ENCODE data around the gene GP2.

The GP2 gene

GRCh38 chr16:20308266-20308665 is 19.0 kb downstream of the GP2 start:
- Histone ChIP-seq H3K4me1 (ENCODE audit: control insufficient read depth, insufficient read depth, low read length, poor library complexity, severe bottlenecking) (no peaks in the 10 kb centered on the region), H3K36me3 (ENCODE audit: control insufficient read depth, insufficient read depth, low read length) (no peaks in the 10 kb centered on the region), H3K9me3 (ENCODE audit: control insufficient read depth, low read length) (no peaks in the 10 kb centered on the region), H3K4me3 (ENCODE audit: extremely low read depth, insufficient read depth, low read length, poor library complexity, severe bottlenecking) (no peak overlapping the region), H3K27ac (ENCODE audit: low read depth, low read length, severe bottlenecking) (no peak overlapping the region)
- 73 to 96% methylated on average over 3 to 4 of the region's 4 CpGs for WGBS, 2 experiments (ENCODE audit: insufficient coverage in 2 of 2)

GRCh38 chr16:20307791-20308190 is 19.5 kb downstream of the GP2 start:
- WGBS, 2 experiments (ENCODE audit: insufficient coverage in 2 of 2): 89 to 95% methylated on average over 5 of the region's 7 CpGs
- Histone ChIP-seq H3K36me3 (ENCODE audit: control insufficient read depth, insufficient read depth, low read length) (no peaks in the 10 kb centered on the region), H3K9me3 (ENCODE audit: control insufficient read depth, low read length) (no peaks in the 10 kb centered on the region), H3K4me3 (ENCODE audit: extremely low read depth, insufficient read depth, low read length, poor library complexity, severe bottlenecking) (no peak overlapping the region), H3K4me1 (ENCODE audit: control insufficient read depth, insufficient read depth, low read length, poor library complexity, severe bottlenecking) (no peaks in the 10 kb centered on the region), H3K27ac (ENCODE audit: low read depth, low read length, severe bottlenecking) (no peak overlapping the region)

DNA sequence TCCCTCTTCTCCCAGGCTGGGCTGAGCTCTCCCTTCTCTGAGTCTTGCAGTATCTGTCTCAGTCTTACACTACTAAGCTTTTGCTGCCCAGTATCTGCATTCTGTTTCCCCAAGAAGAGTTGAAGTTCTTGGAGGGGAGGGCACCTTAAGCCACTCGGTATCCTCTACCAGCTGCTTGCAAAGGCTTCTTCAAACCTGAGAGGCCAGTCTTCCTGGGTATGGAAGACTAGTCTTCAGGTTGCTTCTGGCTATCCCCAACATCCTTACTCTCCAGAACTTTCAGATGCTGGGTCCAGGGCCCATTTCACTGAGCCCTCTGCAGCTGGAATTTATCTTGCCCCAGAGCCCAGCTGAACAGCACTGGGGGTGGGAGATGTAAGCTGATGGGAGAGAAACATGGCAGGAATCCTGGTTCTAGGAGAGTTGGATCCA is 20.1 kb downstream of the GP2 start:
- Histone ChIP-seq H3K9me3 (ENCODE audit: control insufficient read depth, low read length) (no peaks in the 10 kb centered on the region), H3K4me3 (ENCODE audit: extremely low read depth, insufficient read depth, low read length, poor library complexity, severe bottlenecking) (no peak overlapping the region), H3K36me3 (ENCODE audit: control insufficient read depth, insufficient read depth, low read length) (no peaks in the 10 kb centered on the region), H3K27ac (ENCODE audit: low read depth, low read length, severe bottlenecking) (no peak overlapping the region), H3K4me1 (ENCODE audit: control insufficient read depth, insufficient read depth, low read length, poor library complexity, severe bottlenecking) (no peaks in the 10 kb centered on the region)
- 50 to 100% methylated on average over 1 of the region's 1 CpG for WGBS, 2 experiments (ENCODE audit: insufficient coverage in 2 of 2)

GRCh38 chr16:20306401-20306800 is 20.9 kb downstream of the GP2 start:
- H3K9me3 ChIP-seq (ENCODE audit: control insufficient read depth, low read length): no peaks in the 10 kb centered on the region
- no peaks in the 10 kb centered on the region for H3K4me1 ChIP-seq (ENCODE audit: control insufficient read depth, insufficient read depth, low read length, poor library complexity, severe bottlenecking)
- H3K4me3 ChIP-seq (ENCODE audit: extremely low read depth, insufficient read depth, low read length, poor library complexity, severe bottlenecking): no peak overlapping the region
- 79 to 80% methylated on average over 3 of the region's 4 CpGs for WGBS, 2 experiments (ENCODE audit: insufficient coverage in 2 of 2)
- no peaks in the 10 kb centered on the region for H3K36me3 ChIP-seq (ENCODE audit: control insufficient read depth, insufficient read depth, low read length)
- no peak overlapping the region for H3K27ac ChIP-seq (ENCODE audit: low read depth, low read length, severe bottlenecking)

DNA sequence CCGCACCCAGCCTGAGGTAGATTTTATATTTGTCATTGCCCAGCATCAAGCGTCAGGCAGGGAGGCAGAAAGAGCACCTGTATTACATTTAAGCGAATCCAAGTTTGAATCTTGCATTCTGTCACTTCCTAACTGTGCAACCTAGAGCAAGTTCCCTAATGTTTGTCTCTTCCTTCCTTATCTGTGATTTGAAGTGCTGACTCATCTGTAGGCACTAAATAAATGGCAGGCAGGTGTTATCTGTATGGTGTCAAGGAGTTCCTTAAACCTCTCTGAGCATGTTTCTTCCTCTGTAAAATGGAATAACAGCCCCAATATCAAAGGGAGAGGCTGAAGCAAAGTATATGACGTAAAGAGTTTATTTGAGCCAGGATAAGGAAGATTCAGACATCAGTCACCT is 24.3 kb downstream of the GP2 start:
- no peak overlapping the region for H3K4me3 ChIP-seq (ENCODE audit: extremely low read depth, insufficient read depth, low read length, poor library complexity, severe bottlenecking)
- H3K36me3 ChIP-seq (ENCODE audit: control insufficient read depth, insufficient read depth, low read length): no peaks in the 10 kb centered on the region
- WGBS, 2 experiments (ENCODE audit: insufficient coverage in 2 of 2): 78 to 100% methylated on average over 3 to 4 of the region's 4 CpGs
- H3K4me1 ChIP-seq (ENCODE audit: control insufficient read depth, insufficient read depth, low read length, poor library complexity, severe bottlenecking): no peaks in the 10 kb centered on the region
- no peak overlapping the region for H3K27ac ChIP-seq (ENCODE audit: low read depth, low read length, severe bottlenecking)
- no peaks in the 10 kb centered on the region for H3K9me3 ChIP-seq (ENCODE audit: control insufficient read depth, low read length)

DNA sequence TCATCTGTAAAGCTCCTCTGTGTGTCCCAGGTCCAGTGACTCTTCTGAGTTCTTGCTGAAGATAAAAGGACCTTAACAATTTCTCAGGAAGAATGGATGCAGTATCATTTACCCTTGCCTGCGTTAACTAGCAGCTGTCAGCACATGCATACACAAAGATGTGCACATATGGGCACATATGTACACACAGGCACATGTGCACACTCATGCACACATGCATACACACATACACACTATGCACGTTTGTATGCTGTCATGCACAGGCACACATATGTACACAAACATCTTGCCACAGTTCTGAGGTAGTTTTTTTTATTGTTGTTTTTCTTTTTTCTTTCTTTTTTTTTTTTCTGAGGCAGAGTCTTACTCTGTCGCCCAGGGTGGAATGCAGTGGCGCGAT is 24.9 kb downstream of the GP2 start:
- no peak overlapping the region for H3K27ac ChIP-seq (ENCODE audit: low read depth, low read length, severe bottlenecking)
- no peaks in the 10 kb centered on the region for H3K4me1 ChIP-seq (ENCODE audit: control insufficient read depth, insufficient read depth, low read length, poor library complexity, severe bottlenecking)
- H3K36me3 ChIP-seq (ENCODE audit: control insufficient read depth, insufficient read depth, low read length): no peaks in the 10 kb centered on the region
- H3K9me3 ChIP-seq (ENCODE audit: control insufficient read depth, low read length): no peaks in the 10 kb centered on the region
- WGBS, 2 experiments (ENCODE audit: insufficient coverage in 2 of 2): 60 to 84% methylated on average over 1 to 3 of the region's 5 CpGs
- H3K4me3 ChIP-seq (ENCODE audit: extremely low read depth, insufficient read depth, low read length, poor library complexity, severe bottlenecking): no peak overlapping the region

DNA sequence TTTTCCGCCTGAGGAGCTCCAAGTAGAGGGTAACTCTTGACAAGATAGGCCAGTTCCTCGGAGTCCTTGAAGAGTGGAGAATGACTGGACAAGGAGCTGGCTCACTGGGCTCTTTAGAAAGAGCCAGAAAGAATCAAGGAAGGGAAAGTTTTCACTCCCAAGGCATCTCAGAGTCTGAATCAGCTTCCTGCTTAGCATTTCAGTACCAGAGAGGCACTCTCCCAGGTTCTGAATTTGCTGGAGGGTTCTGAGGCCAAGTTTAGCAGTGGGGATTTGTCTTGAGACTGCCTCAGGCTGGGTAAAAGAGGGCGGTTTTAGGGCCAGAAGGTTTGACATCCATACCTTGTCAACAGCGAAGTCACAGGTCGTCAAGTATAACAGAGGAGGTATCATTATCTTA is 25.5 kb downstream of the GP2 start:
- H3K4me3 ChIP-seq (ENCODE audit: extremely low read depth, insufficient read depth, low read length, poor library complexity, severe bottlenecking): no peak overlapping the region
- no peaks in the 10 kb centered on the region for H3K4me1 ChIP-seq (ENCODE audit: control insufficient read depth, insufficient read depth, low read length, poor library complexity, severe bottlenecking)
- no peaks in the 10 kb centered on the region for H3K9me3 ChIP-seq (ENCODE audit: control insufficient read depth, low read length)
- no peak overlapping the region for H3K27ac ChIP-seq (ENCODE audit: low read depth, low read length, severe bottlenecking)
- 83% methylated on average over 1 to 5 of the region's 5 CpGs for WGBS, 2 experiments (ENCODE audit: insufficient coverage in 2 of 2)
- H3K36me3 ChIP-seq (ENCODE audit: control insufficient read depth, insufficient read depth, low read length): no peaks in the 10 kb centered on the region

GRCh38 chr16:20300312-20301097 is 26.8 kb downstream of the GP2 start:
- Histone ChIP-seq H3K36me3 (ENCODE audit: control insufficient read depth, insufficient read depth, low read length) (no peaks in the 10 kb centered on the region), H3K4me3 (ENCODE audit: extremely low read depth, insufficient read depth, low read length, poor library complexity, severe bottlenecking) (no peak overlapping the region), H3K9me3 (ENCODE audit: control insufficient read depth, low read length) (no peaks in the 10 kb centered on the region), H3K27ac (ENCODE audit: low read depth, low read length, severe bottlenecking) (no peak overlapping the region), H3K4me1 (ENCODE audit: control insufficient read depth, insufficient read depth, low read length, poor library complexity, severe bottlenecking) (no peaks in the 10 kb centered on the region)
- WGBS, 2 experiments (ENCODE audit: insufficient coverage in 2 of 2): 35 to 45% methylated on average over 9 to 14 of the region's 16 CpGs

DNA sequence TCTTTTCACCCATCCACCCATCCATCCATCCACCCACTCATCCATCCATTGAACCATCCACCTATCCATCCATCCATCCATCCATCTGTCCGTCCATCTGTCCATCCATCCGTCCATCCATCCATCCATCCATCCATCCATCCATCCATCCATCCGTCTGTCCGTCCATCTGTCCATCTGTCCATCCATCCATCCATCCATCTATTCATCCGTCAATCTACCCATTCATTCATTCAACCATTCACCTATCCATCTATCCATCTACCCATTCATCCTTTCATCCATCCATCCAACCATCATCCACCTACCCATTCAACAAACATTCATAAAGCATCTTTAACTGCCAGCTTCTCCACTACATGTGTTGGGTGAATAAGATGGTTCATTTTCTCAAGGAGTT is 28.9 kb downstream of the GP2 start:
- WGBS, 2 experiments (ENCODE audit: insufficient coverage in 2 of 2): 72 to 88% methylated on average over 5 of the region's 5 CpGs
- Histone ChIP-seq H3K9me3 (ENCODE audit: control insufficient read depth, low read length) (no peaks in the 10 kb centered on the region), H3K36me3 (ENCODE audit: control insufficient read depth, insufficient read depth, low read length) (no peaks in the 10 kb centered on the region), H3K4me1 (ENCODE audit: control insufficient read depth, insufficient read depth, low read length, poor library complexity, severe bottlenecking) (no peaks in the 10 kb centered on the region), H3K27ac (ENCODE audit: low read depth, low read length, severe bottlenecking) (no peak overlapping the region), H3K4me3 (ENCODE audit: extremely low read depth, insufficient read depth, low read length, poor library complexity, severe bottlenecking) (no peak overlapping the region)

DNA sequence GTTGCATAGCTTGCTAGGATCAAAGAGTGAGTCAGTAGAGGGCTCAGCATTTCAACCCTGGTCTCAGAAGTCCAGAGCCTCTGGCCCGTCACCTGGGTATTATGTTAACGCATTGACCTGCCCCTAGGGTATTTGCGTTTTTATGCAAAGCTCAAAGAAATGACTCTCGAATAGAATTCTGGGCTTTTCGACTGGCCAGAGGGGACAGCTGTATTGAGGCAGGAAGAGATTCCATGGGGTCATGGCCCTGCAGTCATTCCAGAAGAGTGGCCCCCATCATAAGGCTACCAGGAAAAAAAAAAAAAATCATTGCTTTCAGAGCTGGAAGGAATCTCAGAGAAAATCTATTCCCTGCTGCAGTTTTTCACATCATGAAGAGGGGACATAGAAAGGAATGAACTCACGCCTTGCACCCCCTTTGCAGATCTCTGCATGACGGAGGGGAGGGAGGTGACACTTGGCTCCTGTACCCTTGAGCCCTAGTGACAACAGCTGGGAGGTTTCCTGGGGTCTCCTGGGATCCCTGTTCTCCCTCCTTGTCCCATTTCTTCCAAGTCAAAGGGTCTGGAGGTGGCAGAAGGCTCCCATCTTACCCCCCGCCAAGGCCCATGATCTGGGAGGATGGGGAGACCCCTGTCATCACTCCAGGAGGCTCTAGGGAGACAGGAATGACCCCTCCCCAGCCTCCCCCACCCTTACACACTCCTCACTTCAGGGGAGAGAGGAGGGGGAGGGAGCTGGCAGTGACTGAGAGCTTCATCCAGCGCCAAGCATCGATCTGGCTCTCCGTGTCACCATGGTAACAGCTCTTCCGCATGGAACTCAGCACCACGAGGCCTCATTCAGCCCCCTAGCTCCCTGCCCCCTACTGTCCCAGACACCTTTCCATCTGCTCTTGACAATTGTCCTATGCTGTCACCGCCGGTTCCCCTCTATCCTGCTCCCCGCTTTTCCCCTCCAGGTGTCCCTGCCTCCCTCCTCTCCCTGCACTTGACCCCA is 35.8 kb downstream of the GP2 start:
- Histone ChIP-seq H3K36me3 (ENCODE audit: control insufficient read depth, insufficient read depth, low read length) (no peaks in the 10 kb centered on the region), H3K27ac (ENCODE audit: low read depth, low read length, severe bottlenecking) (no peak overlapping the region), H3K4me3 (ENCODE audit: extremely low read depth, insufficient read depth, low read length, poor library complexity, severe bottlenecking) (no peak overlapping the region), H3K4me1 (ENCODE audit: control insufficient read depth, insufficient read depth, low read length, poor library complexity, severe bottlenecking) (no peaks in the 10 kb centered on the region), H3K9me3 (ENCODE audit: control insufficient read depth, low read length) (no peaks in the 10 kb centered on the region)
- 53 to 65% methylated on average over 7 to 15 of the region's 16 CpGs for WGBS, 2 experiments (ENCODE audit: insufficient coverage in 2 of 2)
